Ishikawa (cell line): ENCODE results near the gene NOTCH1.

Experiments used
- CEBPB ChIP-seq: IDR thresholded peaks from 2 replicates; pipeline ENCODE4 v1.6.1; 2012
- CREB1 ChIP-seq: IDR thresholded peaks from 2 replicates; pipeline ENCODE4 v1.6.1; 2012; ENCODE audit warnings: low read depth
- EGR1 ChIP-seq: IDR thresholded peaks from 2 replicates; pipeline ENCODE4 v1.6.1; 2012
- EP300 ChIP-seq: IDR thresholded peaks from 2 replicates; pipeline ENCODE4 v1.6.1; 2012; ENCODE audit warnings: borderline replicate concordance
- FOXM1 ChIP-seq: IDR thresholded peaks from 2 replicates; pipeline ENCODE4 v1.6.1; 2012; ENCODE audit warnings: low read depth, borderline replicate concordance
- NFIC ChIP-seq: IDR thresholded peaks from 2 replicates; pipeline ENCODE4 v1.6.1; 2012
- RAD21 ChIP-seq: IDR thresholded peaks from 2 replicates; pipeline ENCODE4 v1.6.1; 2012; ENCODE audit warnings: low read depth
- TAF1 ChIP-seq: IDR thresholded peaks from 2 replicates; pipeline ENCODE4 v1.6.1; 2012; ENCODE audit warnings: low read depth, mild to moderate bottlenecking
- TCF12 ChIP-seq: IDR thresholded peaks from 2 replicates; pipeline ENCODE4 v1.6.1; 2012; ENCODE audit warnings: low read depth
- TEAD4 ChIP-seq: IDR thresholded peaks from 2 replicates; pipeline ENCODE4 v1.6.1; 2012
- YY1 ChIP-seq: IDR thresholded peaks from 2 replicates; pipeline ENCODE4 v1.6.1; 2012; ENCODE audit warnings: low read depth
- ZBTB7A ChIP-seq: IDR thresholded peaks from 2 replicates; pipeline ENCODE4 v1.6.1; 2012; ENCODE audit warnings: low read depth
- TF ChIP-seq, protein P1 (sequence below): IDR thresholded peaks from 2 replicates; pipeline ENCODE4 v1.6.1; 2012
- TF ChIP-seq, protein P2 (sequence below): IDR thresholded peaks from 2 replicates; pipeline ENCODE4 v1.6.1; 2012; ENCODE audit warnings: low read depth, mild to moderate bottlenecking
- TF ChIP-seq, protein P3 (sequence below): IDR thresholded peaks from 2 replicates; pipeline ENCODE4 v1.6.1; 2012

The NOTCH1 gene

DNA sequence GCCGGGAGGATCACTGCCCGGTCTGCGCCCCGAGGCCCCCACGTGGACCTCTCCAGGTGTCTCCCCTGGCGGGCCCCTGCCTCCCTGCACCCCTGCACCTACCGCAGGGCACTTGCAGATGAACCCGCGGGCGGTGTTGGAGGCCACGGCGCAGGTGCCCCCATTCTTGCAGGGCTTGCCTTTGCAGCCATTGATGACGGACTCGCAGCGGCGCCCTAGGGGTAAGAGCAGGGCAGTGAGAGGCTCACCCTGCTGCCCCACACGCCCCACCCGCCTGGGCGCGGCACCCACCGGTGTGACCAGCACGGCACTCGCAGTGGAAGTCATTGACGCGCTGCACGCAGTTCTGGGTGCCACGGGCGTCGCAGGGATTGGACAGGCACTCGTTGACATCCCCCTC is 39.4 kb downstream of the NOTCH1 start:
- TF ChIP-seq, protein P1, sequence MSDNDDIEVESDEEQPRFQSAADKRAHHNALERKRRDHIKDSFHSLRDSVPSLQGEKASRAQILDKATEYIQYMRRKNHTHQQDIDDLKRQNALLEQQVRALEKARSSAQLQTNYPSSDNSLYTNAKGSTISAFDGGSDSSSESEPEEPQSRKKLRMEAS: no peak
- no peak for TF ChIP-seq EGR1
- no peak for TF ChIP-seq TCF12
- no peak for TF ChIP-seq ZBTB7A
- TF ChIP-seq RAD21: no peak
- TF ChIP-seq, protein P2, sequence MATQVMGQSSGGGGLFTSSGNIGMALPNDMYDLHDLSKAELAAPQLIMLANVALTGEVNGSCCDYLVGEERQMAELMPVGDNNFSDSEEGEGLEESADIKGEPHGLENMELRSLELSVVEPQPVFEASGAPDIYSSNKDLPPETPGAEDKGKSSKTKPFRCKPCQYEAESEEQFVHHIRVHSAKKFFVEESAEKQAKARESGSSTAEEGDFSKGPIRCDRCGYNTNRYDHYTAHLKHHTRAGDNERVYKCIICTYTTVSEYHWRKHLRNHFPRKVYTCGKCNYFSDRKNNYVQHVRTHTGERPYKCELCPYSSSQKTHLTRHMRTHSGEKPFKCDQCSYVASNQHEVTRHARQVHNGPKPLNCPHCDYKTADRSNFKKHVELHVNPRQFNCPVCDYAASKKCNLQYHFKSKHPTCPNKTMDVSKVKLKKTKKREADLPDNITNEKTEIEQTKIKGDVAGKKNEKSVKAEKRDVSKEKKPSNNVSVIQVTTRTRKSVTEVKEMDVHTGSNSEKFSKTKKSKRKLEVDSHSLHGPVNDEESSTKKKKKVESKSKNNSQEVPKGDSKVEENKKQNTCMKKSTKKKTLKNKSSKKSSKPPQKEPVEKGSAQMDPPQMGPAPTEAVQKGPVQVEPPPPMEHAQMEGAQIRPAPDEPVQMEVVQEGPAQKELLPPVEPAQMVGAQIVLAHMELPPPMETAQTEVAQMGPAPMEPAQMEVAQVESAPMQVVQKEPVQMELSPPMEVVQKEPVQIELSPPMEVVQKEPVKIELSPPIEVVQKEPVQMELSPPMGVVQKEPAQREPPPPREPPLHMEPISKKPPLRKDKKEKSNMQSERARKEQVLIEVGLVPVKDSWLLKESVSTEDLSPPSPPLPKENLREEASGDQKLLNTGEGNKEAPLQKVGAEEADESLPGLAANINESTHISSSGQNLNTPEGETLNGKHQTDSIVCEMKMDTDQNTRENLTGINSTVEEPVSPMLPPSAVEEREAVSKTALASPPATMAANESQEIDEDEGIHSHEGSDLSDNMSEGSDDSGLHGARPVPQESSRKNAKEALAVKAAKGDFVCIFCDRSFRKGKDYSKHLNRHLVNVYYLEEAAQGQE: no peak
- no peak for TF ChIP-seq CEBPB
- no peak for TF ChIP-seq YY1
- no peak for TF ChIP-seq CREB1
- no peak for TF ChIP-seq TAF1
- no peak for TF ChIP-seq NFIC
- TF ChIP-seq, protein P3, sequence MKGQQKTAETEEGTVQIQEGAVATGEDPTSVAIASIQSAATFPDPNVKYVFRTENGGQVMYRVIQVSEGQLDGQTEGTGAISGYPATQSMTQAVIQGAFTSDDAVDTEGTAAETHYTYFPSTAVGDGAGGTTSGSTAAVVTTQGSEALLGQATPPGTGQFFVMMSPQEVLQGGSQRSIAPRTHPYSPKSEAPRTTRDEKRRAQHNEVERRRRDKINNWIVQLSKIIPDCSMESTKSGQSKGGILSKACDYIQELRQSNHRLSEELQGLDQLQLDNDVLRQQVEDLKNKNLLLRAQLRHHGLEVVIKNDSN: no peak
- TF ChIP-seq TEAD4: no peak
- TF ChIP-seq FOXM1: no peak
- no peak for TF ChIP-seq EP300

DNA sequence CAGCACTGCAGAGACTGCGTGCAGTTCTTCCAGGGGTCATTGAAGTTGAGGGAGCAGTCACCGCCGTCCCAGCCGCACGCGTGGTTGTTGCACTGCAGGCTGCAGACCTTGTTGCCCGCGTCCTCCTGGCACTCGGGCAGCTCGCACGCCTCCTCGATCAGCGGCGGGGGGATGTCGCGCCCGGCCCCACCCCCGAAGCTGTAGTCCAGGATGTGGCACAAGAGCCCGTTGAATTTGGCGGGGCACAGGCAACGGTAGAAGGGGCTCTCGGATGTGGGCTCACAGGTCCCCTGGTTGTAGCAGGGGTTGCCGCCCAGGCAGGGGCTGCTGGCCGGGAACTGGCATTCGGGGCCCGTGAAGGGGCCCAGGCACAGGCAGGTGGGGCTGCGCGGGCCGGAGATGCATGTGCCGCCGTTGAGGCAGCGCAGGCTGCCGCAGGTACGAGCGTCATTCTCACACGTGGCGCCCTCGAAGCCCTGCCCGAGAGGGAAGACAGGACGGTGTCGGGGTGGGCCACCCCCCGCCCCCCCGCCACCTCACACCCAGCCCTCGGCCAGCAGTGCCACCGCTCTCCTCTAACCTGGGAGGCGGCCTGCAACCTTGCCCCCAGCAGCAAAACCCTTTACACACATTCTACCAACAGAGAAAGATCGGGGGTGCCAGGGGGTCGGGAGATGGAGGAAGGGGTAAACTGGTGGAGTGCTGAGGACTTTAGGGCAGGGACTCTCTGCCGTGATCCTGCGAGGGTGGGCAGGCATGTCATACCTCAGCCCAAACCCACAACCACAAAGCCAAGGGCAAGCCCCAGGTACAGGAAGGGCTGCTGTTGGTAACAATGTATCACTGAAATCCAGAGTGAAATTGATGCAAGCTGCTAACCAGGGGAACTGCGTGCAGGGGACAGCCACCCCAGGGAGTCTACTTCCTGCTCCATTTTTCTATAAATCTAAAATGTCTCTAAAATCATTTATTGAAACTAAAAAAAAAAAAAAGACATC is 40.1 kb downstream of the NOTCH1 start:
- no peak for TF ChIP-seq TAF1
- no peak for TF ChIP-seq RAD21
- TF ChIP-seq CREB1: no peak
- no peak for TF ChIP-seq EP300
- TF ChIP-seq CEBPB: no peak
- no peak for TF ChIP-seq EGR1
- no peak for TF ChIP-seq FOXM1
- TF ChIP-seq, protein P2: no peak
- TF ChIP-seq NFIC: no peak
- TF ChIP-seq, protein P3: no peak
- TF ChIP-seq TEAD4: no peak
- TF ChIP-seq, protein P1: no peak
- TF ChIP-seq TCF12: no peak
- no peak for TF ChIP-seq YY1
- TF ChIP-seq ZBTB7A: no peak

DNA sequence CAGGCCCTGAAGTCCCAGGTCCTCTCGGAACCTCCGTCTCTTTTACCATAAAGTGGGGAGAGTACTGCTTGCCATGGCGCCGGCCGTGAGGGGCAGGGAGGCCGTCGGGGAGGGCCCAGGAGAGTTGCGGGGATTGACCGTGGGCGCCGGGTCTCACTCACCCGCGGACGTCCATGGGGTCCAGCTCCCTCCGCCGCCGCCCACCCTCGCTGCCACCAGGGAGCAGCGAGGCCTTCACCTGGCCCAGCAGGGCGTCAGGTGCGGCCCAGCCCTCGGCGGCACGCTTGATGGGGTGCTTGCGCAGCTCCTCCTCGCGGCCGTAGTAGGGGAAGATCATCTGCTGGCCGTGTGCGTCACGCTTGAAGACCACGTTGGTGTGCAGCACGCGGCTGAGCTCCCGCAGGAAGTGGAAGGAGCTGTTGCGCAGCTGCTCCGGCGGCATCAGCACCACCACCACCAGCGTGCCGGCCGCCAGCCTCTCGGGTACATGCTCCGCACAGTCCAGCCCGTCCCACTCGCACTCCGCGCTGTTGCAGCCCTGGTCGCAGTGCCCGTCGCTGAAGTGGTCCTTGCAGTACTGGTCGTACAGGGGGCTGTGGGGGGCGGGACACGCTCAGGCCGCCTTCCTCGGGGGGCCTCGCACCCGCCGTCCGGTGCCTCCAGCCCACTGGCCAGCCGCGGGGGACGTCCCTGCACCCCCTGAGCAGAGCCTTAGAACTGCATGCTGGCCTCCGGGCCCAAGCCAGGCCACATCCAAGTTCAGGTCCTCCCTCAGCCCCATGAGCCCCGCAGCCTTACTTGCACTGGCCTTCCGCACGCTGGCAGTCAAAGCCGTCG is 41.1 kb downstream of the NOTCH1 start:
- TF ChIP-seq, protein P1: no peak
- TF ChIP-seq FOXM1: no peak

- TF ChIP-seq TAF1: no peak
- TF ChIP-seq EP300: no peak
- TF ChIP-seq, protein P2: no peak
- TF ChIP-seq, protein P3: no peak
- no peak for TF ChIP-seq CEBPB
- TF ChIP-seq YY1: no peak
These were observed 42.8 kb downstream of the NOTCH1 start for GRCh38 chr9:136502940-136503550.
